Activated CD4-positive, alpha-beta T cell treated with anti-CD3 and anti-CD28 coated beads, Interleukin-2, amount 50 U/mL, for 16 hours (primary cell): ENCODE data around the gene OBSL1.

Experiments used
- DNase-seq: peaks from one replicate; pipeline ENCODE4 v3.0.0-alpha.2; 2020

Gene OBSL1

DNA sequence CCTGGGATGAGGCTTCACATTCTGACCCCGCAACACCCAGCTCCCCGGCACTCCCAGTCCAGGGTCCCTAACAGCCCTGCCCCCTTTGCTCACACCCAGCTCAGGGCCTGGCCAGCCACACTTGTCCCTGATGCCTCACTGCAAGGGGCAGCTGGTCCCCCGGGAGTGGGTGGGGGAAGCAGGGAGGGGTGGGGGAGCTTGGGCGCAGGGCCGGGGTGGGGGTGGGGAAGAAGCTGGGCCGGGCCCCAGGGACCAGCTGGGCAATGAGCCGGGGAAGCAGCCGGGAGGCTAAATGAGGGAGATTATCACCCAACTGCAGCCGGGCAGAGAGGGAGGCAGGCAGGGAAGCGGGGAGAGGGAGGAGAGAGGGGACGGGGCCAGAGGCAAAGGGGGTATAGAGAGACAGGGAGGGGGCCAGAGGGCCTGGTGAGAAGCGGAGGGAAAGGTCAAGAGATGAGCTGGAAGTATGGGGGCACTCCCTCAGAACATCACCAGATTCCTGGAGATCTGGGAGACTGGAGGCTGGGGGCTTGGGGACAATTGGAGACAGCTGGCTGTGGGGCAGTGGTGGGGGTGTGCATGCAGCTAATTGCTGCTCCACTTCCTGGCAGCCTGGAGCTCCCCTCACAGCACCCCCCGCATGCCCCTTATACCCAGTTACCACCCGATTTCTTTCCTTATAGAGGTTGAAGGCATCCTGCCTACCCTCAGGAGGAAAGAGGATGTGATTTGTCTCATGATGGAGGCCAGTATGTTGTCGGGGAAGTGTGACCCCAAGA, 59.6 kb downstream of the OBSL1 start:
- no peak for DNase-seq

DNA sequence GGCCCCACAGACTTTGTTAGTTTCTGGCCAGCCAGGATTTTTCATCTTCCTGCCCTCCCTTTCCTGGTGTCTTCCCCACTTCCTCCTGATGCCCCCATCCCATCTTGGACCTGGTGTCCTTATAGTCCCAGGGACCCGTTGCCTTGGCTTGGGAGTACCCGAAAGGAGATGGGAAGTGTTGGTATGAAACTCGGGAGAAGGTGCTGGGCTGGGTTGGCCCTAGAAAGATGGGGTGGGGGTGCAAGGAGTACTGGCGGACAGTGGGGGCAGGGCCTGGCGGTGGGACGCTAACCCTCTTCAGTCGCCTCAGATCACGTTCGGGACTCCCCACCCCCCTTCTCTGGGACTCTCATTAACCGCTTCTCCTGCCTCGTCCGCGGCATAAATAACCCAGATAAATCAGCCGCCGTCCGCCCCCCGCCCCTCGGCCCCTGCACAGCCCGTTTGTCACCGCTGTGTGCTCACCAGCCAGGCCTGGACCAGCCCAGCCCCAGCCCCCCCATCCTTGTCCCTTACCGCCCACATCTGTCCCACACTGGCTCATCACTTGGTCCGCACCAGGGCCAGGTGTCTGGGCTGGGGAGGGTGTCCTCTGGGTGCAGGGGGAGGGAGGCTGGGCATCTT, 60.7 kb downstream of the OBSL1 start:
- DNase-seq, result no peak

GRCh38 chr2:219509780-219510511, 61.4 kb downstream of the OBSL1 start:
- peak; percentile 44 for DNase-seq

DNA sequence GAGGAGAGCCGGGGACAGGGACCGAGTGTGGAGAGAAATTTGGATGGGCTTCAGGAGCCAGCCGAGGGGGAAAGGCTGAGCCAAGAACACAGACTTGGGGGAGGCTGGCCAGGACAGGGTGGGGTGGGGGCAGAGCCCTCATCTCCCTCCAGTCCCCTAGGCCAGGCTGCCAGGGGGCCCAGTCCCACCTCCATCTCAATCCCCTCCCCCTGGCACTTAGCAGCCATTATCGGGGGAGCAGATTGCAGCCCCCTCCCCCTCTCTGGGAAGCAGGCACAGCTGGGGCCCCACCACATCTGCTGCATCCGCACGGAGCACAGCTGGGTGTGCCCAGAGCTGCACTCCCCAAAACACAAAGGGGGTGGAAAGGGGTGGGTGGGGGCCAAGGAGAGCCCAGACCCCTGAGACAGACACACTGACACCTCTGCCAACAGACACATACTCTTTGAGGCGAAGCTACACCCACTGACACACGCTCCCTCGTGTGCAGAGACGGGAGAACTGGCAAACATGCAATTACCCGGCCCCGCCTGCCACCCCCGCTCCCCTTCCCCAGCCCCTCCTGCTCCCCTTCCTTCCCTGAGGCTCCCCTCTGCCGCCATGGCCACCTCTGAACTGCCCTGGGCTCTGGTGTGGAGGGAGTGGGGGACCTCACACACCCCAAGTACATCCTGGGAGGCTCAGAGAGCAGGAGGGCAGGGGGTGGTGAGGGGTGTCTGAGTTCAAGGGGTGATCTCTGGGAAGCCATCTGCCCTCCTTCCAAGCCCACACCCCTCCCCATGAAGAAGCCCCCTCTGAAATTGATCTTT, 62.2 kb downstream of the OBSL1 start:
- no peak for DNase-seq

- no peak for DNase-seq
Measured at GRCh38 chr2:219508444-219508734, 63.0 kb downstream of the OBSL1 start.

DNA sequence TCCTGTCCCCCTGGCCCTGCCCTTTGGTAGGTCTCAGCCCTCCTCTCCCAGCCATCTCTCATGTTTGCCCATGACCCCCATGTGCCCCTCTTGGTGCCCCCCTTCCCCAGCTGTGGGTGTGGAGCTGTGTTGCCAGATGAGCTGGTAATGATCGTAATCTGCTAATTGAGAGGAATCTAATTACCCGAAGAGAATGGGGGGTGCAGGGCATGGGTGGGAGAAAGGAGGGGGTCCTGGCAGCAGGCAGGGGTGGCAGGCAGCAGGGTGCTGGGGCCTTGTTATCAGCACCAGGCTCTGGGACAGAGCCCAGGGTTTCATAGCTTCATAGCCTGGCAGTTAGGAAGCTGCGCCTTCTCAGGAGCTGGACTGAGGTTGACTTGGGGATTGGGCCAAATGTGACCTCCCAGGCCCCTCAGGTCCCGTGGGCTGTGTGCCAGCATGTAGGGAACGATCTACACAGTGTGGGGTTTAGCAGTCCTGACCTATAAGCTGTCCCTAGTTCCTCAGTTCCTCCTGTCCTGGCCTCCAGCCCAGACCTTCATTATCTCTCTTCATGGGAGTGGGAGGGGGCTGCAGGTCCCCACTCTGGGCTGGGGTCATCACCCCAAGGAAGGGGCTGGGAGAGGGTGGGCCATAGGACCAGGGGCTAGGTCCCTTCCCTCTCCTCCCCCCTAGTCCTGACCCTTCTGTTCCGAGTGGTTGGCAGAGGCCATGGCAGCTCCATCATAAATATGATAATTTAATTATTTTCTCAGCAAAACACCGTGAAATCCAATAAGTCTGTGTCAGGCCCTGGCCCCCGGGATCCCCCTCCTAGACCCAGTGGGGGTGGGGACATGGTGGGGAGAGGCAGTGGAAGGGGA, 63.5 kb downstream of the OBSL1 start:
- DNase-seq, result no peak

DNA sequence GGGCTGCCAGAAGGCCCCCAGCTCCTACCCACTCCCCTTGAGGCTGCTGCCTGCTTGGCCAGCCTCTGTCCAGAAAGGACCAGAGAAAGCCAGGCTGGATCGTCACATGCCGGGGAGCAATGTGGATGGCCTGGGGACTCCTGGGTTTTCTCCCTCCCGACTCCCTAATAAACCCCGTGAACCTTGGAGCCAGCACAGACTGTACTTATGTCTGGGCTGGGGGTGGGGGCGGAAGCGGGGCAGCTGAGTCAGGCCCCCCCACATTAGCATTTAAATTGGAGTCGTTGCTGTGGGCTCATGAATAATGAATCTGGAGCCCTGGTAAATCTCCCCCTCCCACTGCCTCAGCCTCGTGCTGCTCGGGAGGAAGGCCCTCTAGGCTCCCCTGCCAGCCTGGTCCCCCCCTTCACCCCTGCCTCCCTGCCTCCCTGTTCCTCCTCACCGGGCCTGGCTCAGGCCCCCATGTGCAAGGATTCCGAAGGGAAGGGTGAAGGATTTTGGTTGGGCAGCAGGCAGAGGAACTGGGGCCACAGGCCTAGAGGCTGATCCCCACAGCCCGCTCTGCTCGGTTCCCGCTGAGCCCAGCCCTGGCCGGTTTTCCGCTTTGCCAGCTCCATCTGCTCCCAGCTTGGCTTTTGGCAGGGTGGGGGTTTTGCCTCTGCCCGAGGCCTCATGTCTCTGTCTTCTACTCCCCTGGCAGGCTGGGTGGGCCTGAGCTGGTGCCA, 64.4 kb downstream of the OBSL1 start:
- no peak for DNase-seq

- no peak for DNase-seq
Measured at GRCh38 chr2:219506153-219506801, 65.1 kb downstream of the OBSL1 start.

GRCh38 chr2:219505585-219505984, 65.8 kb downstream of the OBSL1 start:
- DNase-seq, result no peak

DNA sequence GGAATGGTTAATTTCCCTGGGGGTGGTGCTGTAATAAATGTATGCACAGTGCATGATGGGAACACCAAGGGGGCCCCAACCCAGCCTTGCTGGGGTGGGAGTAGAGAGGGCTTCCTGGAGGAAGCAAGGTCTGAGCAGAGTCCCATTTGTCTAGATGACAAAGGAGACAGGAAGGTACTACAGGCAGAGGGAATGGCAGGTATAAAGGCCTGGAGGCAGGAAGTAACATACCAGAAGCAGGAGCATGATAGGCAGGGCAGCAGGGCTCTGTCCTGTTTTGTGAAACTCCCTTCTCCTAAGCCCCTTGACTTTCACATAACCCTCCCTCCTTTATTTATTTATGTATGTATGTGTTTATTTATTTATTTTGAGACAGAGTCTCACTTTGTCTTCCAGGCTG, 68.7 kb downstream of the OBSL1 start:
- DNase-seq, result no peak

DNA sequence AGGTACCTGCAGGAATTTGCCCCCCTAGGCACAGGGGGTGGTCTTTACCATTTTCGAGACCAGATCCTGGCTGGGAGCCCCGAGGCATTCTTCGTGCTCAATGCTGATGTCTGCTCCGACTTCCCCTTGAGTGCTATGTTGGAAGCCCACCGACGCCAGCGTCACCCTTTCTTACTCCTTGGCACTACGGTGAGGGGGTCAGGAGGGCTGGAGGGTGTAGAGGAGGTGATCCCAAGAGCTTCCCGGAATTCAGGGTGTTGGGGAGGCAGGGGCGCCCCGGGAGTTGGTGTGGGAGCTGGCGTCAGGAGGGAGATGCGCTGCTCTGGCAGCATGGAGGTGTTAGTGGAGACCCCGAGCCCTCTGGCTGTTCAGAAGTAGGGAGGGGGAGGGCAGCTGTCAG, 69.5 kb downstream of the OBSL1 start:
- no peak for DNase-seq
